SK-N-SH treated with all-trans-retinoic acid at 6 μM for 48 hours (cell line): ENCODE results near the gene C7orf25.
A peak's percentile ranks its signal among the peaks of the same experiment; 100 is the strongest.

ENCODE experiments used
- ATAC-seq: fragments of 200-7000 bp; cut with Tn5 transposase; 3 replicates; pipeline ENCODE4 v1.9.1; 2020; ENCODE audit warnings: mild to moderate bottlenecking, moderate library complexity
- ARNTL ChIP-seq: fragments of 450-650 bp; formaldehyde crosslinking; IDR thresholded peaks from 2 replicates; pipeline ENCODE4 v1.5.0; 2020; ENCODE audit warnings: low read depth, mild to moderate bottlenecking, moderate library complexity, borderline replicate concordance
- CSDC2 ChIP-seq: fragments of 250-450 bp; sonication (Bioruptor Pico); IDR thresholded peaks from 2 replicates; pipeline ENCODE4 v1.5.0; 2020; ENCODE audit warnings: mild to moderate bottlenecking, moderate library complexity
- CSRNP3 ChIP-seq: fragments of 250-450 bp; sonication (Bioruptor Pico); IDR thresholded peaks from 2 replicates; pipeline ENCODE4 v1.5.1; 2021; ENCODE audit warnings: mild to moderate bottlenecking, moderate library complexity
- ESRRG ChIP-seq: fragments of 250-450 bp; sonication (Bioruptor Pico); IDR thresholded peaks from 2 replicates; pipeline ENCODE4 v1.6.1; 2021; ENCODE audit warnings: mild to moderate bottlenecking
- GLIS3 ChIP-seq: fragments of 250-450 bp; sonication (Bioruptor Pico); IDR thresholded peaks from 2 replicates; pipeline ENCODE4 v1.5.0; 2020; ENCODE audit warnings: mild to moderate bottlenecking, moderate library complexity
- ISL1 ChIP-seq: fragments of 250-450 bp; sonication (Bioruptor Pico); IDR thresholded peaks from 2 replicates; pipeline ENCODE4 v2.1.2; 2022; ENCODE audit warnings: mild to moderate bottlenecking, moderate library complexity
- OSR1 ChIP-seq: fragments of 250-450 bp; sonication (Bioruptor Pico); IDR thresholded peaks from 2 replicates; pipeline ENCODE4 v1.8.0; 2022; ENCODE audit warnings: moderate library complexity, mild to moderate bottlenecking, inconsistent platforms
- PPARA ChIP-seq: fragments of 250-450 bp; sonication (Bioruptor Pico); IDR thresholded peaks from 2 replicates; pipeline ENCODE4 v1.5.0; 2020; ENCODE audit warnings: mild to moderate bottlenecking, borderline replicate concordance
- RARB ChIP-seq: fragments of 250-450 bp; sonication (Bioruptor Pico); IDR thresholded peaks from 2 replicates; pipeline ENCODE4 v1.8.0; 2021; ENCODE audit warnings: mild to moderate bottlenecking, moderate library complexity
- SNAI2 ChIP-seq: fragments of 250-450 bp; sonication (Bioruptor Pico); IDR thresholded peaks from 2 replicates; pipeline ENCODE4 v1.5.0; 2020; ENCODE audit warnings: mild to moderate bottlenecking, moderate library complexity
- TCF4 ChIP-seq: fragments of 250-450 bp; sonication (Bioruptor Pico); IDR thresholded peaks from 2 replicates; pipeline ENCODE4 v1.8.0; 2021; ENCODE audit warnings: mild to moderate bottlenecking, moderate library complexity, borderline replicate concordance
- TOX ChIP-seq: fragments of 250-450 bp; sonication (Bioruptor Pico); IDR thresholded peaks from 2 replicates; pipeline ENCODE4 v1.8.0; 2021; ENCODE audit warnings: mild to moderate bottlenecking, moderate library complexity, borderline replicate concordance
- TSHZ2 ChIP-seq: fragments of 250-450 bp; sonication (Bioruptor Pico); IDR thresholded peaks from 2 replicates; pipeline ENCODE4 v1.5.0; 2020; ENCODE audit warnings: mild to moderate bottlenecking, moderate library complexity
- ZC3H10 ChIP-seq: fragments of 250-450 bp; sonication (Bioruptor Pico); IDR thresholded peaks from 2 replicates; pipeline ENCODE4 v1.5.1; 2021; ENCODE audit warnings: mild to moderate bottlenecking, moderate library complexity
- ZFP3 ChIP-seq: fragments of 250-450 bp; sonication (Bioruptor Pico); IDR thresholded peaks from 2 replicates; pipeline ENCODE4 v1.5.0; 2020; ENCODE audit warnings: mild to moderate bottlenecking, moderate library complexity
- ZFP30 ChIP-seq: fragments of 450-650 bp; formaldehyde crosslinking; IDR thresholded peaks from 2 replicates; pipeline ENCODE4 v1.5.0; 2022; ENCODE audit warnings: mild to moderate bottlenecking, moderate library complexity
- ZNF565 ChIP-seq: fragments of 450-650 bp; formaldehyde crosslinking; conservative IDR thresholded peaks from 2 replicates; pipeline ENCODE4 v1.5.0; 2020; ENCODE audit warnings: low read depth, mild to moderate bottlenecking, moderate library complexity
- ZNF70 ChIP-seq: fragments of 450-650 bp; formaldehyde crosslinking; IDR thresholded peaks from 2 replicates; pipeline ENCODE4 v1.5.0; 2020; ENCODE audit warnings: mild to moderate bottlenecking, moderate library complexity
- ZNF8 ChIP-seq: fragments of 450-650 bp; formaldehyde crosslinking; IDR thresholded peaks from 2 replicates; pipeline ENCODE4 v1.5.0; 2020; ENCODE audit warnings: mild to moderate bottlenecking, moderate library complexity
- TF ChIP-seq, protein P1 (sequence below): fragments of 250-450 bp; sonication (Bioruptor Pico); IDR thresholded peaks from 2 replicates; pipeline ENCODE4 v1.5.1; 2020; ENCODE audit warnings: low read depth, mild to moderate bottlenecking, moderate library complexity
- TF ChIP-seq, protein P2 (sequence below): fragments of 250-450 bp; sonication (Bioruptor Pico); IDR thresholded peaks from 2 replicates; pipeline ENCODE4 v1.8.0; 2021; ENCODE audit warnings: low read depth, mild to moderate bottlenecking, moderate library complexity, borderline replicate concordance

C7orf25 gene

DNA sequence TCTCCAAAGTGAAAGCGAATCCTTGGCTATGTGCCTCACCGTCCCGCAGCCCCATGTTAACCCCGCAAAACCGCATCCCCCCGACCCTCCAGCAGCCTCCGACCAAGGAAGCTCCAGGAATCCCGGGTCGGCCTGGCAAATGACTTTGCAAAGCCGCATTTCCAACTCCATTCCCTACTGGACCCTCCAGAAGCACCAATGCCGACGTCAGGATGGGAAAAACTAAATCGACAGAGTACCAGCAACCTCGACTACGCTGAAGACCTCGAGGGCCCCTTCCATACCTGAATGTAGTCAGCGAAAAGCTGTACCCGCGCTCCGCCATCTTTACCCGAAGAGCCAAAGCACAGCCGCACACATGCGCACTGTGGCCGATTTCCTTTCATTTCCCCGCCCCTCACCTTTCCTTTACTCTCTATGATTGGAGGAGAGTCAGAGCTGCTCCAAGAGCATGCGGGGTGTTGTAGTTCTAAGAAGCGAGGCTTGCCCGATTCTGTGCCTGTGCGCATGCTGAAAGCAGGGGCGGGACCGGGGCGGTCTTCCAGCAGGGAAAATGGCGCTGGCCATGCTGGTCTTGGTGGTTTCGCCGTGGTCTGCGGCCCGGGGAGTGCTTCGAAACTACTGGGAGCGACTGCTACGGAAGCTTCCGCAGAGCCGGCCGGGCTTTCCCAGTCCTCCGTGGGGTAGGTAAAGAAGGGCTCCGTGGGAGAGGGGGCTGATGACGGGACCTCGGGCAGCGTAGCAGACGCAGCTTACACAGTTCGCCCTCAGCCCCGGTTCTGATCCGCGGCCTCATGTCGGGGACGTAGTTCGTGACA lies 20.2 kb upstream of the C7orf25 start, which contains the start of the genes MRPL32 and PSMA2:
TSS of gene MRPL32 (plus strand) at position 543 of the 818 bp plus-strand sequence. CDS start at position 554, 11 bp downstream.
TSS of gene PSMA2 (minus strand) at position 341 of the 818 bp plus-strand sequence. CDS start at position 325, 16 bp downstream.
- TF ChIP-seq CSRNP3 (no peak), ZNF565 (CRISPR knock-in tag) (no peak), ZFP3 (CRISPR knock-in tag) (no peak), ZFP30 (CRISPR knock-in tag) (no peak), ZNF8 (no peak), ZC3H10 (no peak), ESRRG (no peak), ZNF70 (no peak), TOX (CRISPR knock-in tag) (no peak), OSR1 (CRISPR knock-in tag) (no peak), RARB (CRISPR knock-in tag) (no peak), CSDC2 (CRISPR knock-in tag) (no peak), TCF4 (CRISPR knock-in tag) (no peak), SNAI2 (no peak)
- TF ChIP-seq, protein P1, sequence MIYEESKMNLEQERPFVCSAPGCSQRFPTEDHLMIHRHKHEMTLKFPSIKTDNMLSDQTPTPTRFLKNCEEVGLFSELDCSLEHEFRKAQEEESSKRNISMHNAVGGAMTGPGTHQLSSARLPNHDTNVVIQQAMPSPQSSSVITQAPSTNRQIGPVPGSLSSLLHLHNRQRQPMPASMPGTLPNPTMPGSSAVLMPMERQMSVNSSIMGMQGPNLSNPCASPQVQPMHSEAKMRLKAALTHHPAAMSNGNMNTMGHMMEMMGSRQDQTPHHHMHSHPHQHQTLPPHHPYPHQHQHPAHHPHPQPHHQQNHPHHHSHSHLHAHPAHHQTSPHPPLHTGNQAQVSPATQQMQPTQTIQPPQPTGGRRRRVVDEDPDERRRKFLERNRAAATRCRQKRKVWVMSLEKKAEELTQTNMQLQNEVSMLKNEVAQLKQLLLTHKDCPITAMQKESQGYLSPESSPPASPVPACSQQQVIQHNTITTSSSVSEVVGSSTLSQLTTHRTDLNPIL, result no peak
- peak; percentile 100 for ATAC-seq

GRCh38 chr7:42931447-42931833 lies 19.6 kb upstream of the C7orf25 start:
- ATAC-seq, result no peak
- TF ChIP-seq ZNF565 (CRISPR knock-in tag), result no peak
- TF ChIP-seq ZNF70, result no peak
- TF ChIP-seq ZFP30 (CRISPR knock-in tag), result no peak
- TF ChIP-seq TSHZ2, result no peak
- no peak for TF ChIP-seq CSDC2 (CRISPR knock-in tag)
- TF ChIP-seq, protein P2, sequence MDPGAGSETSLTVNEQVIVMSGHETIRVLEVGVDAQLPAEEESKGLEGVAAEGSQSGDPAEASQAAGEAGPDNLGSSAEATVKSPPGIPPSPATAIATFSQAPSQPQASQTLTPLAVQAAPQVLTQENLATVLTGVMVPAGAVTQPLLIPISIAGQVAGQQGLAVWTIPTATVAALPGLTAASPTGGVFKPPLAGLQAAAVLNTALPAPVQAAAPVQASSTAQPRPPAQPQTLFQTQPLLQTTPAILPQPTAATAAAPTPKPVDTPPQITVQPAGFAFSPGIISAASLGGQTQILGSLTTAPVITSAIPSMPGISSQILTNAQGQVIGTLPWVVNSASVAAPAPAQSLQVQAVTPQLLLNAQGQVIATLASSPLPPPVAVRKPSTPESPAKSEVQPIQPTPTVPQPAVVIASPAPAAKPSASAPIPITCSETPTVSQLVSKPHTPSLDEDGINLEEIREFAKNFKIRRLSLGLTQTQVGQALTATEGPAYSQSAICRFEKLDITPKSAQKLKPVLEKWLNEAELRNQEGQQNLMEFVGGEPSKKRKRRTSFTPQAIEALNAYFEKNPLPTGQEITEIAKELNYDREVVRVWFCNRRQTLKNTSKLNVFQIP (CRISPR knock-in tag), result no peak
- TF ChIP-seq RARB (CRISPR knock-in tag), result no peak
- TF ChIP-seq ISL1 (CRISPR knock-in tag), result no peak
- TF ChIP-seq SNAI2, result no peak
- no peak for TF ChIP-seq PPARA (CRISPR knock-in tag)
- no peak for TF ChIP-seq ESRRG
- TF ChIP-seq ARNTL, result no peak
- TF ChIP-seq CSRNP3, result no peak
- TF ChIP-seq ZNF8, result no peak
- TF ChIP-seq GLIS3 (CRISPR knock-in tag), result no peak
- TF ChIP-seq TCF4 (CRISPR knock-in tag), result no peak
- TF ChIP-seq ZC3H10, result no peak
- TF ChIP-seq OSR1 (CRISPR knock-in tag), result no peak
- TF ChIP-seq, protein P1, result no peak
- no peak for TF ChIP-seq TOX (CRISPR knock-in tag)
